Measurements from ENCODE around the gene MTUS2.

- TF ChIP-seq POLR2A (IDR thresholded peaks at IDR 0.05; ENCODE audit: low read length) (no peak), GATA1 (IDR thresholded peaks at IDR 0.05; ENCODE audit: low read depth, low read length) (no peak)
Measured at GRCh38 chr13:29527916-29528315, 707.8 kb downstream of the MTUS2 start.

All from erythroblast (primary cell).